ENCODE data around the gene PRDM11. TPM values are rescaled to one million over a fixed set of nuclear protein-coding genes. Genes with fewer than 3 reads are reported as not detected.

PRDM11 gene
- total and polyA plus RNA-seq, 2 of the 4 experiments (the other 2 are of a cell fraction), result 2.2 to 2.7 TPM

DNA sequence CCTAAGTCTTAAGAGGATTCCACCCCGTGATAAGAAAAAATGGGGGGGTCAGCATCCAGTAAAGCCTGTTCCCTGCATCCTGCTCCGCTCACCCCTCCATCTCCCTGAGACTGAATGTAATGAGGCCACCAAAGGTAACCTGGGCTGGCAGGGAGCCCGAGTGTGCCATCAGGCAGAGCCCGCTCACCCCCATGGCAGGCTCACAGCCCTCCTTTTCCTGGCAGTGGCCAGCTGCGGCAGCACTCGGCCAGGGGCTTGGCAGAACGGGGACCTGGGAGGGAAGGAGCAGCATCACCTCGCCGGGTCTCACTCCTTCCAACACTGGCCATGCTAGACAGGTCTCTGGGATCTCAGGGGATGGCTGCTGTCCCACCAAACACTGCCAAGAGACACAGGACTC, 64.4 kb downstream of the PRDM11 start:
- ATAC-seq (ENCODE audit: low read depth), result no peak
- Histone ChIP-seq H3K4me1 (ENCODE audit: control insufficient read depth, insufficient read depth, low read length) (no peaks in the 10 kb centered on the region; the same call in 1 of the 2 replicates), H4K91ac (ENCODE audit: insufficient read depth, low read depth, low read length) (no peak overlapping the region), H3K36me3 (ENCODE audit: control insufficient read depth, insufficient read depth, low read length) (peaks cover 4% of the 10 kb centered on the region; the same call in 1 of the 2 replicates), H4K20me1 (ENCODE audit: insufficient read depth, low read length) (no peaks in the 10 kb centered on the region), H3K4me2 (ENCODE audit: low read depth, low read length) (no peak overlapping the region), H3K9me1 (ENCODE audit: insufficient read depth, low read length) (no peaks in the 10 kb centered on the region; the same call in 1 of the 2 replicates), H3K27me3 (ENCODE audit: control insufficient read depth, insufficient read depth, low read length) (no peaks in the 10 kb centered on the region), H2BK15ac (ENCODE audit: low read depth, low read length) (no peak overlapping the region), H3K23ac (ENCODE audit: low read depth, low read length) (no peak overlapping the region), H3K9me3 (ENCODE audit: control insufficient read depth, insufficient read depth, low read length) (no peaks in the 10 kb centered on the region), H3K4ac (ENCODE audit: low read depth, low read length) (no peak overlapping the region), H2AK9ac (replicated peaks; ENCODE audit: low read depth, low read length, poor library complexity) (no peak overlapping the region), H3K18ac (ENCODE audit: low read depth, low read length) (no peak overlapping the region), H3K56ac (ENCODE audit: extremely low read depth, insufficient read depth, low read length) (no peak overlapping the region), H2AFZ (replicated peaks; ENCODE audit: low read length, poor library complexity) (no peak overlapping the region), H2BK20ac (ENCODE audit: low read depth, low read length) (no peak overlapping the region), H2BK120ac (ENCODE audit: low read depth, low read length) (no peak overlapping the region), H4K8ac (ENCODE audit: low read depth in 2 of 2, low read length in 2 of 2) (no peak overlapping the region), H3K4me3 (ENCODE audit: insufficient read depth, low read depth, low read length) (no peak overlapping the region), H2BK5ac (ENCODE audit: low read depth, low read length, poor library complexity, severe bottlenecking) (no peak overlapping the region), H3K14ac (replicated peaks; ENCODE audit: low read depth, low read length) (no peak overlapping the region), H3K9ac (ENCODE audit: low read depth, low read length) (no peak overlapping the region), H4K5ac (ENCODE audit: low read depth, low read length) (no peak overlapping the region), H3K27ac (ENCODE audit: insufficient read depth, low read length) (no peak overlapping the region), H3K79me1 (ENCODE audit: low read depth in 1 of 2, low read length in 2 of 2) (no peaks in the 10 kb centered on the region), H2AK5ac (ENCODE audit: low read depth, low read length) (no peak overlapping the region)
- in situ Hi-C loops (cut with MboI; ENCODE audit: low sequenced_read_pairs) (no loop called here), intact Hi-C loops (cut with micrococcal nuclease) (no loop called here), dilution Hi-C loops (cut with HindIII; ENCODE audit: low sequenced_read_pairs, unreplicated experiment) (no loop called here)
- 93% methylated on average over 2 of the region's 9 CpGs; no CpG with 5 or more reads in 1 of the 2 experiments for WGBS, 2 experiments (ENCODE audit: extremely low coverage in 2 of 2, insufficient read length in 1 of 2)
- TF ChIP-seq, protein P1, sequence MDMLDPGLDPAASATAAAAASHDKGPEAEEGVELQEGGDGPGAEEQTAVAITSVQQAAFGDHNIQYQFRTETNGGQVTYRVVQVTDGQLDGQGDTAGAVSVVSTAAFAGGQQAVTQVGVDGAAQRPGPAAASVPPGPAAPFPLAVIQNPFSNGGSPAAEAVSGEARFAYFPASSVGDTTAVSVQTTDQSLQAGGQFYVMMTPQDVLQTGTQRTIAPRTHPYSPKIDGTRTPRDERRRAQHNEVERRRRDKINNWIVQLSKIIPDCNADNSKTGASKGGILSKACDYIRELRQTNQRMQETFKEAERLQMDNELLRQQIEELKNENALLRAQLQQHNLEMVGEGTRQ (IDR thresholded peaks at IDR 0.05; ENCODE audit: low read depth, low read length), result no peak
- TF ChIP-seq, protein P2, sequence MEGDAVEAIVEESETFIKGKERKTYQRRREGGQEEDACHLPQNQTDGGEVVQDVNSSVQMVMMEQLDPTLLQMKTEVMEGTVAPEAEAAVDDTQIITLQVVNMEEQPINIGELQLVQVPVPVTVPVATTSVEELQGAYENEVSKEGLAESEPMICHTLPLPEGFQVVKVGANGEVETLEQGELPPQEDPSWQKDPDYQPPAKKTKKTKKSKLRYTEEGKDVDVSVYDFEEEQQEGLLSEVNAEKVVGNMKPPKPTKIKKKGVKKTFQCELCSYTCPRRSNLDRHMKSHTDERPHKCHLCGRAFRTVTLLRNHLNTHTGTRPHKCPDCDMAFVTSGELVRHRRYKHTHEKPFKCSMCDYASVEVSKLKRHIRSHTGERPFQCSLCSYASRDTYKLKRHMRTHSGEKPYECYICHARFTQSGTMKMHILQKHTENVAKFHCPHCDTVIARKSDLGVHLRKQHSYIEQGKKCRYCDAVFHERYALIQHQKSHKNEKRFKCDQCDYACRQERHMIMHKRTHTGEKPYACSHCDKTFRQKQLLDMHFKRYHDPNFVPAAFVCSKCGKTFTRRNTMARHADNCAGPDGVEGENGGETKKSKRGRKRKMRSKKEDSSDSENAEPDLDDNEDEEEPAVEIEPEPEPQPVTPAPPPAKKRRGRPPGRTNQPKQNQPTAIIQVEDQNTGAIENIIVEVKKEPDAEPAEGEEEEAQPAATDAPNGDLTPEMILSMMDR (conservative IDR thresholded peaks at IDR 0.05; ENCODE audit: low read depth, low read length), result no peak
- TF ChIP-seq MAFK (IDR thresholded peaks at IDR 0.05; ENCODE audit: low read depth, low read length), result no peak
- TF ChIP-seq RCOR1 (IDR thresholded peaks at IDR 0.05; ENCODE audit: insufficient replicate concordance, low read length), result no peak
- TF ChIP-seq CHD1 (IDR thresholded peaks at IDR 0.05; ENCODE audit: low read depth, low read length), result no peak
- TF ChIP-seq POLR2A (IDR thresholded peaks at IDR 0.05; ENCODE audit: low read depth, low read length), result no peak
- no peak for TF ChIP-seq MXI1 (IDR thresholded peaks at IDR 0.05; ENCODE audit: borderline replicate concordance, low read depth, low read length)
- no peak for TF ChIP-seq CEBPB (IDR thresholded peaks at IDR 0.05; ENCODE audit: low read depth, low read length)
- no peak for TF ChIP-seq RFX5 (IDR thresholded peaks at IDR 0.05; ENCODE audit: low read depth, low read length)
- TF ChIP-seq, protein P3, sequence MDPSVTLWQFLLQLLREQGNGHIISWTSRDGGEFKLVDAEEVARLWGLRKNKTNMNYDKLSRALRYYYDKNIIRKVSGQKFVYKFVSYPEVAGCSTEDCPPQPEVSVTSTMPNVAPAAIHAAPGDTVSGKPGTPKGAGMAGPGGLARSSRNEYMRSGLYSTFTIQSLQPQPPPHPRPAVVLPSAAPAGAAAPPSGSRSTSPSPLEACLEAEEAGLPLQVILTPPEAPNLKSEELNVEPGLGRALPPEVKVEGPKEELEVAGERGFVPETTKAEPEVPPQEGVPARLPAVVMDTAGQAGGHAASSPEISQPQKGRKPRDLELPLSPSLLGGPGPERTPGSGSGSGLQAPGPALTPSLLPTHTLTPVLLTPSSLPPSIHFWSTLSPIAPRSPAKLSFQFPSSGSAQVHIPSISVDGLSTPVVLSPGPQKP (IDR thresholded peaks at IDR 0.05; ENCODE audit: borderline replicate concordance, low read depth, low read length), result no peak
- no peak for TF ChIP-seq MAZ (IDR thresholded peaks at IDR 0.05; ENCODE audit: borderline replicate concordance, low read depth, low read length)
- no peak for TF ChIP-seq NFE2L2 (IDR thresholded peaks at IDR 0.05; ENCODE audit: low read depth, low read length)
- TF ChIP-seq FOS (IDR thresholded peaks at IDR 0.05; ENCODE audit: low read depth, low read length), result no peak
- no peak for TF ChIP-seq BHLHE40 (IDR thresholded peaks at IDR 0.05; ENCODE audit: low read depth, low read length)
- TF ChIP-seq SMC3 (IDR thresholded peaks at IDR 0.05; ENCODE audit: low read depth, low read length), result no peak
- TF ChIP-seq RAD21 (IDR thresholded peaks at IDR 0.05; ENCODE audit: low read length), result no peak
- no TSS peak for BruUV-seq (replicated peaks)
- no peak for DNase-seq
- ChIA-PET POLR2A (ENCODE audit: unreplicated experiment) (no interaction called here), CTCF (no interaction called here)
